Duodenal mucosa (tissue), 2 donors: ENCODE measurements around the gene SLC7A1.

Experiments
- H3K27ac ChIP-seq: one replicate; pipeline ENCODE4 v1.7.0; 2013; ENCODE audit warnings: low read depth, low read length
- H3K27me3 ChIP-seq, 2 donors: one replicate each; pipeline ENCODE4 v1.7.0; 2013; ENCODE audit warnings: low read length in 2 of 2, control low read depth in 1 of 2; ENCODE audit not compliant: insufficient read depth in 2 of 2, control insufficient read depth in 1 of 2
- H3K36me3 ChIP-seq, 2 donors: one replicate each; pipeline ENCODE4 v1.7.0; 2013; ENCODE audit warnings: low read length in 2 of 2, control low read depth in 1 of 2; ENCODE audit not compliant: insufficient read depth in 2 of 2, control insufficient read depth in 1 of 2
- H3K4me1 ChIP-seq, 2 donors: one replicate each; pipeline ENCODE4 v1.7.0; 2013; ENCODE audit warnings: low read length in 2 of 2, control low read depth in 1 of 2; ENCODE audit not compliant: insufficient read depth in 2 of 2, control insufficient read depth in 1 of 2
- H3K4me3 ChIP-seq, 2 donors: one replicate each; pipeline ENCODE4 v1.7.0; 2013; ENCODE audit warnings: low read length in 2 of 2, low read depth in 1 of 2
- H3K9ac ChIP-seq, 2 donors: one replicate each; pipeline ENCODE4 v1.7.0; 2013; ENCODE audit warnings: low read length in 2 of 2, low read depth in 1 of 2
- H3K9me3 ChIP-seq, 2 donors: one replicate each; pipeline ENCODE4 v1.7.0; 2013; ENCODE audit warnings: low read length in 2 of 2, control low read depth in 1 of 2; ENCODE audit not compliant: control insufficient read depth in 1 of 2

Gene SLC7A1

DNA sequence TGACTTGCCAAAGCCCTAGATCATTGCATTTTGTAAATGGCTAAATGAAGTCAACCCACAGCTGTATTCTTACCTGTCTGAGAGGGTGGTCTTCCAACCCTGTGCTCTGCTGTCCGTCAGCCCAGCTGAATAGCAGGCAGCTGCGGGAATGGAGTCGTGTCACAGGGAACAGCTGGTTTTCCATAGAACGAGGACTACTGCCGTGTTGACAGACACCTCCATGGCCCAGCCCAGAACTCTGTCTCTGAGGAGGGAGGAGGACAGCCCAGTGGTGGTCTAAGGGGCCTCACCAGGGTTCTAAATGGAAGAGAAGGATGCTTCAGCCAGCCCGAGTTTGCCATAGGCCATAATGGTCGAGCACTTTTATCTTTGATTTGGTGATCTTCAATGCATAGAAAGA lies 110.7 kb downstream of the SLC7A1 start:
- Histone ChIP-seq H3K27me3 (no peaks in the 10 kb centered on the region), H3K4me3 (no peak overlapping the region)

DNA sequence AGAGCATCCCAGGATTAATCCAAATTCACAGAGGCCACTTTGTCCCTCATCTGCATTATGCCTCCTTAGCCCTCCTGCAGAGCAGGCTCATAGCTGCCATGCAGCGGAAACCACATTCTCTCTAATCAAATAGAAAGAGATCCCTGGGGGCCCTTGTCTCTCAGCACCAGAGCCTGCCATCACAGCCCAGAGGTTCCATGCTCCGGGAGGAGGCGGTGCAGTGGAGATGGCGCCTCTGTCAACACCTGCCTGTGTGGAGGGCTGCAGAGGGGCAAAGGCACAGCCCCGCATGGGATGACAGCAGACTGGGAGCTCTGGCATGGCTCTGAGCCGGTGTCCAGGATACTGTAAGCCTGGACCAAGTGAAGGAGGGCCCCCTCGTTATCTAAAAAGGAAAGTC lies 111.3 kb downstream of the SLC7A1 start:
- Histone ChIP-seq H3K36me3 (no peaks in the 10 kb centered on the region), H3K27ac (no peak overlapping the region), H3K27me3 (no peaks in the 10 kb centered on the region), H3K4me3 (no peak overlapping the region), H3K9me3 (no peaks in the 10 kb centered on the region), H3K4me1 (no peaks in the 10 kb centered on the region), H3K9ac (no peak overlapping the region)

More for the DNA sequence above, 110.7 kb downstream of the SLC7A1 start:
- no peaks in the 10 kb centered on the region for H3K36me3 ChIP-seq
- H3K9me3 ChIP-seq, result no peaks in the 10 kb centered on the region
- no peaks in the 10 kb centered on the region for H3K4me1 ChIP-seq
- no peak overlapping the region for H3K9ac ChIP-seq
- no peak overlapping the region for H3K27ac ChIP-seq

DNA sequence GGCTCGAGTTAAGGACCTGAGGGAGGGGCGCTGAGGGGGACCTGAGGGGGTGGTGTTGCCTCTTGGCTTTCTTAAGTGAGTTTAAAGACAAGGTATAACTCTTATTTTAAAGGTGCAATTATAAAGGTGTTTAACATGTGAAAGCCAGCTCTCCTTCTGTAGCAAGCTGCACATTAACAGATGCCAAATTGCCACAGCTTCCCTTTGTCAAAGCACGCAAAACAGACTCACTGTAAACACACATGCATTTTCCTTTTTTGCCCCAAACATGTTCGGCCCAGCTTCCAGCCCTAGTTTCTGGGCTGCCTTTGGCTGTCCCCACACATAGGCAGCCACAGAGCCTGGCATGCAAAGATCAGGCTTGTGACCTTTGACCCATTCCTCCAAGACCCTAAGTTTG lies 111.9 kb downstream of the SLC7A1 start:
- Histone ChIP-seq H3K4me3 (no peak overlapping the region), H3K36me3 (no peaks in the 10 kb centered on the region), H3K4me1 (no peaks in the 10 kb centered on the region), H3K9ac (no peak overlapping the region), H3K9me3 (no peaks in the 10 kb centered on the region), H3K27ac (no peak overlapping the region), H3K27me3 (no peaks in the 10 kb centered on the region)

DNA sequence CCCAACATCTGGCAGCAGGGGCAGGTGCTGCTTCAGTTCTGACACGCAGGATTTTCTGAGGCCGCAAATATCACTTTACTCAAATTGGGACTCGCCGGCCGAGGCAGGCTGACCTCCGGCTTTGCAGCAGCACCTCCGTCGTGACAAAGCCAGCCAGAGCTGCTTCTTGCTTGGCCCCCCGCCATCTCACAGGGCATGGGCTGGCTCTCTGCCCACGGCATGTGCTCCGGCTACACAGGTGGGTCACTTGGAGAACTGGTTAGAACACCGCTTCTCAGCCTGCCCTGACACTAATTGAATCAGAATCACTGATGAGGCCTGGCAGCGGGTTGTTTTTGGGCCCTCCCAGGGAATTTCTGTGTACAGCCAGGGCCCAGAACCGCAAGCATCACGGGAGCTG lies 112.3 kb downstream of the SLC7A1 start:
- Histone ChIP-seq H3K4me3 (no peak overlapping the region), H3K9me3 (no peaks in the 10 kb centered on the region), H3K36me3 (no peaks in the 10 kb centered on the region), H3K27ac (no peak overlapping the region), H3K9ac (no peak overlapping the region), H3K27me3 (no peaks in the 10 kb centered on the region), H3K4me1 (no peaks in the 10 kb centered on the region)

DNA sequence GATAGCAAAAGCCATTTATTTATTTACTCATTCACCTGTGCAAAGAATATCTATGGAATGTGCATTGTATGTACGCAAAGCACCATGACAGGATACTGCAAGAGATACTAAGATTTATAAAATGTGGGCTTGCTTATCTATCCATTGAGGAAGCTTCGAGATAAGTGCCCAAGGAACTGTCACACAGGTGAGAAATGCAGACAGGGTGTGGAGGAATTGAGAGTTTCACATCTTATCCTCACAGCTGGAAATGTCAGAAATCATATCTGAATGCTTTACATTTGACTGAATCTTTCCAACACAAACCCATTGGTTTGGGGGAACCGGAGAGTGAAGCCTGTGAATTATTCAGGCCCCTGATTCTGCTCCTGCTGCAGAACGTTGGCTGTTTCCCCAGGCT lies 113.0 kb downstream of the SLC7A1 start:
- Histone ChIP-seq H3K27ac (no peak overlapping the region), H3K4me1 (no peaks in the 10 kb centered on the region), H3K36me3 (no peaks in the 10 kb centered on the region), H3K9ac (no peak overlapping the region), H3K27me3 (no peaks in the 10 kb centered on the region), H3K4me3 (no peak overlapping the region), H3K9me3 (no peaks in the 10 kb centered on the region)

DNA sequence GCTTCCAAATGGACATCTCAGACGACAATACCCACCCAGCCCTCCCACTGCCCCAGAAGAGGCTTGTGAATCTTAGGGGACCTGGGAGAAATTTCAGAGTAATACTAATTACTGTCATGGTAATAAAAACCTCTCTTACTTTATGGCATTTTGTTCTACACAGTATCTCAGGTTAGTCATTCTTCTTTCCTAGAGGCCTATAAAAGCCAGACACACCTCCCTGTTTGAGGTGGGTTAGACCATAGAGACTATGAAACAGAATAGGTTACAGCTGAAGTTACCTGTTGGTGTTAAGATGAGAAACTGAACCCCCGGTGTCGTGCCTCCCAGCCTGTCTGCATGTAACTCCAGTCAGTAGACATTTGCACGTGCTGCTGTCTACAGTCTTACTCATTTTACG lies 113.9 kb downstream of the SLC7A1 start:
- H3K27me3 ChIP-seq, result no peaks in the 10 kb centered on the region
- H3K9ac ChIP-seq, result no peak overlapping the region
- no peak overlapping the region for H3K27ac ChIP-seq
- H3K4me1 ChIP-seq, result no peaks in the 10 kb centered on the region
- no peaks in the 10 kb centered on the region for H3K36me3 ChIP-seq
- H3K4me3 ChIP-seq, result no peak overlapping the region
- H3K9me3 ChIP-seq, result no peaks in the 10 kb centered on the region

DNA sequence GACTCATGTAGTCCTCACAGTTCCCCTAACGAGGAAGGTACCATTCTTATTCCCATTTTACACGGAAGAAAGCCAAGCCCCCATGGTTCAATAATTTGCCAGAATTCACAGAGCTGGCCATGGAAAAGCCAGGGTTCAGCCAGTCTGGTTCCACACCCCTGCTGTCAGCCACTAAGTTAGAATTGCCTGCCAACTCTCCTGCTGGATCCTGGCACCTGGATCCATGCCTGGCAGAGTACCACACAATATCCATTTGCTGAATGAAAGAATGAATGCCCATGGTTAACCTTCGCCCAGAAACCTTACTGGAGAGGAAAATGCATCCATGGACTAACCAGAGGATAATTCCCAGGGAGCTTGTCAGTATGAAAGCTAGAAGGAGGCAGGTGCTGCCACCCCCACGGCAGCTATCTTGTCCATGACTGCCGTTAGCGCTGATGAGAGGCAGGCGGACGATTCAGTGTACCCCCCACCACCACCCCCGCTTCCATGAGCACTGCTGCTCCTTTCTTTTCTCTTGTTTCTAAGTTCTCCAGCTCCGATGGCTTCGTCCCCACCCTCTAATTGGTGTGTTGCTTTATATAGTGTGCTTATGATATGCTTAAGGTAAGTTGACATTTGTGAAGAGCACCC lies 114.5 kb downstream of the SLC7A1 start:
- no peaks in the 10 kb centered on the region for H3K27me3 ChIP-seq

DNA sequence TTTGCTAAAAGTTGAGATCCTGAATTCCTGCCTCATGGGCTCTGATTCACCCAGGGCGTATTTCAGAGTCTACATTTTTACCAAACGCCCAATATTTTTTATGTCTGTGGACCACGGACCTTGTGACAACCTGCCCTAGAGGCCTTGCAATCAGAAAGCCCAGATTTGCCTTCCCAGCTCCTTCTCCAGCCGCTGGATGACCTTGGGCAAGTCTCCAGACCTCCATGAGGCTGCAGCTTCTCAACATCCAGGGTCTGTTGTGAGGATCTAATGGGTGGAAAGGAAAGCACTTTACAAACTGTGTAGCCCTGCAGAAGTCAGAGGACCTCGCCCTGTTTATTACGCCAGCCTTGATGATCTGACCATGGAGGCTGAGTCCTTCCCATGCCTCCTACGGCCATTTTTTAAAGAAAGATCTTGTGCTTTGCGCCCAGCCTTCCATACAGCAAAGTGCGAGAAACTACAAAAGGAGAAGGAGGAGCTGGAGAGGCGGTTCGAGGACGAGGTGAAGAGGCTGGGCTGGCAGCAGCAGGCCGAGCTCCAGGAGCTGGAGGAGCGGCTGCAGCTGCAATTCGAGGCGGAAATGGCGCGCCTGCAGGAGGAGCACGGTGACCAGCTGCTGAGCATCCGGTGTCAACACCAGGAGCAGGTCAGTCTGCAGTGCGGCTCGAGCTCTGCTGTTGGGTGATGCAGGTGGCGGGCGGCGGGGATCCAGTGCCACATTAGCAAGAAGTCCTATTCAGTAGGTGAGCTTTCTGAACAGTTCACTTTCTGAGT lies 115.6 kb downstream of the SLC7A1 start:
- Histone ChIP-seq H3K9ac (no peak overlapping the region), H3K4me3 (no peak overlapping the region), H3K4me1 (no peaks in the 10 kb centered on the region), H3K9me3 (no peaks in the 10 kb centered on the region), H3K36me3 (no peaks in the 10 kb centered on the region), H3K27ac (no peak overlapping the region), H3K27me3 (no peaks in the 10 kb centered on the region)

More for the DNA sequence above, 114.5 kb downstream of the SLC7A1 start:
- Histone ChIP-seq H3K4me3 (no peak overlapping the region), H3K9me3 (no peaks in the 10 kb centered on the region), H3K27ac (no peak overlapping the region), H3K36me3 (no peaks in the 10 kb centered on the region), H3K9ac (no peak overlapping the region), H3K4me1 (no peaks in the 10 kb centered on the region)

DNA sequence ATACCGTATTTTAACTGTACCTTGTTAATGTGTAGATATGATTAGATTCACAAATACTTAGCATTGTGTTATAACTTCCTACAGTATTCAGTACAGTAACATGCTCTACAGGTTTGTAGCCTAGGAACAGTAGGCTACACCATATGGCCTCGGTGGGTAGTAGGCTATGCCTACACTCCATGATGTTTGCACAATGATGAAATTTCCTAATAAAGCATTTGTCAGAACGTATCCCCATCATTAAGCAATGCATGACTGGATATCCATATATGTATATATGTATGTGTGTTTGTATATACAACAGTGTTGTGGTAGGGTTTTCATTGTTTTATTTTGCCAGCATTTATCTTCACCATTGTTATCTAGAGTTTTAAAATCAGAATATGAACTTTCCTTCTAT lies 119.4 kb downstream of the SLC7A1 start:
- H3K4me3 ChIP-seq, result no peak overlapping the region
- no peaks in the 10 kb centered on the region for H3K4me1 ChIP-seq
- H3K9ac ChIP-seq, result no peak overlapping the region
- no peaks in the 10 kb centered on the region for H3K27me3 ChIP-seq
- H3K36me3 ChIP-seq, result no peaks in the 10 kb centered on the region
- H3K27ac ChIP-seq, result no peak overlapping the region
- no peaks in the 10 kb centered on the region for H3K9me3 ChIP-seq

DNA sequence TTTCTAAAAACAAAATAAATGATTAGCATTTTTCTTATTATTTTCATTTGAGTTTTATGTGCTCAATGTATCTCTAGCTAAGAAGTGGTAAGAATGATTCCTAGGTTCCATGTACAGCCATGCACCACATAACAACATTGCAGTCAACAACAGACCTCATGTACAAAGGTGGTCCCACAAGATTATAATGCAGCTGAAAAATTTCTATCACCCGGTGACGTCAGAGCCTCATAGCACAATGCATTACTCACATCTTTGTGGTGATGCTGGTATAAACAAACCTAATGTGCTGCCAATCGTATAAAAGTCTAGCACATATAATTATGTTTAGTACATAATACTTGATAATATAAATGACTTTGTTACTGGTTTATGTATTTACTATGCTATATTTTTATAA lies 120.5 kb downstream of the SLC7A1 start:
- no peak overlapping the region for H3K9ac ChIP-seq
- H3K4me1 ChIP-seq, result no peaks in the 10 kb centered on the region
- H3K36me3 ChIP-seq, result no peaks in the 10 kb centered on the region
- H3K27ac ChIP-seq, result no peak overlapping the region
- no peaks in the 10 kb centered on the region for H3K27me3 ChIP-seq
- no peak overlapping the region for H3K4me3 ChIP-seq
- no peaks in the 10 kb centered on the region for H3K9me3 ChIP-seq
